Kidney epithelial cell (primary cell): Measurements from ENCODE around the gene INTS6. TPM values are rescaled to one million over a fixed set of nuclear protein-coding genes. Genes with fewer than 3 reads are reported as not detected.

Experiments
- DNase-seq: peaks from one replicate; pipeline ENCODE4 v3.0.0-alpha.2; 2010; ENCODE audit warnings: low read depth
- H3K27me3 ChIP-seq: 2 replicates; pipeline ENCODE4 v1.6.0; 2011; ENCODE audit warnings: low read length; ENCODE audit not compliant: control insufficient read depth, insufficient read depth
- H3K36me3 ChIP-seq: 2 replicates; pipeline ENCODE4 v1.5.1; 2011; ENCODE audit warnings: low read length; ENCODE audit not compliant: control insufficient read depth, insufficient read depth
- H3K4me3 ChIP-seq: 2 replicates; pipeline ENCODE4 v1.5.1; 2011; ENCODE audit warnings: low read depth, mild to moderate bottlenecking, control low read depth, low read length
- total RNA-seq: library from RNA; depleted of rRNA; stranded (reverse); fragments of >200 nt; gene quantifications from 2 replicates; pipeline ENCODE4 v1.2.3, GENCODE V29; 2015
- TF ChIP-seq, protein P1 (sequence below): IDR thresholded peaks from 2 replicates; pipeline ENCODE4 v1.5.1; 2011; ENCODE audit warnings: mild to moderate bottlenecking, moderate library complexity, low read length, control low read depth, inconsistent platforms; ENCODE audit not compliant: insufficient read depth, poor library complexity, severe bottlenecking

The INTS6 gene
- total RNA-seq, 1 donor from 2014 or later, result 23.2 TPM

DNA sequence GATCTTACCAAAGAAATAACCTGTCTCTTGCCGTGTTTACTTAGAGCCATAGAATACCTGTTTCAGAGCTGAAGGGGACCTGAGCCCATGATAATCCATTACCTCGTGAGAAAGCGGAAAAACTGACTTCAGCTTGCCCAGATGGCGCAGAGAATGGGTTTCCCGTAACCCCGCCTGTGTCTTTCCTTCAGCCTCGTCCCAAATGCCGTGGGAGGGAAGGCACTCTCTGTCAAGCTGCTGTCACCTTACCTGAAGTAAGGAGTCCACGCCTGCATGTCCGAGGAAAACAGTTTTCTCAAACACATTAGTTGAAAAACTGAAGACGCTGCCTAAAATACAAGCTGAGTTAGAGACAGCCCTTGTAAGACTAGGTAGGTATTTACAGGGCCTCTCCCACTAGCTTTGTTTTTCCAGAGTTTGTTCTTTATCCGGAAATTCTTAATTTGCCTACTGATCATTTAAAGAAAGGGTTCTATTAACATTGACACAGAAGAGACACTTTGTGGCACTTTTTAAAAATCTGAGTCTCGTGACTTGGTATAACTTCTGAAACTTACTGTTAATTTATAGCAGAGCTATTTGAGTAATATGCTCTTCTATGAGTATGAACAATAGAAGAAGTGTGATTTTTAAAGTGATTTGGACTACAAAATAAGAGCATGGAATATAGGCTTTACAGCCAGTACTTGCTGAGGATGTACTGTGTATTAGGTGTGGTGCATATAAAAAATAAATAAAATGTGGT lies 1.3 kb upstream of the INTS6 start:
- H3K4me3 ChIP-seq, result peak overlapping the region; percentile 70
- H3K27me3 ChIP-seq, result no peaks in the 10 kb centered on the region
- peaks cover 2% of the 10 kb centered on the region for H3K36me3 ChIP-seq
- DNase-seq, result no peak
- TF ChIP-seq, protein P1, sequence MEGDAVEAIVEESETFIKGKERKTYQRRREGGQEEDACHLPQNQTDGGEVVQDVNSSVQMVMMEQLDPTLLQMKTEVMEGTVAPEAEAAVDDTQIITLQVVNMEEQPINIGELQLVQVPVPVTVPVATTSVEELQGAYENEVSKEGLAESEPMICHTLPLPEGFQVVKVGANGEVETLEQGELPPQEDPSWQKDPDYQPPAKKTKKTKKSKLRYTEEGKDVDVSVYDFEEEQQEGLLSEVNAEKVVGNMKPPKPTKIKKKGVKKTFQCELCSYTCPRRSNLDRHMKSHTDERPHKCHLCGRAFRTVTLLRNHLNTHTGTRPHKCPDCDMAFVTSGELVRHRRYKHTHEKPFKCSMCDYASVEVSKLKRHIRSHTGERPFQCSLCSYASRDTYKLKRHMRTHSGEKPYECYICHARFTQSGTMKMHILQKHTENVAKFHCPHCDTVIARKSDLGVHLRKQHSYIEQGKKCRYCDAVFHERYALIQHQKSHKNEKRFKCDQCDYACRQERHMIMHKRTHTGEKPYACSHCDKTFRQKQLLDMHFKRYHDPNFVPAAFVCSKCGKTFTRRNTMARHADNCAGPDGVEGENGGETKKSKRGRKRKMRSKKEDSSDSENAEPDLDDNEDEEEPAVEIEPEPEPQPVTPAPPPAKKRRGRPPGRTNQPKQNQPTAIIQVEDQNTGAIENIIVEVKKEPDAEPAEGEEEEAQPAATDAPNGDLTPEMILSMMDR, result no peak

DNA sequence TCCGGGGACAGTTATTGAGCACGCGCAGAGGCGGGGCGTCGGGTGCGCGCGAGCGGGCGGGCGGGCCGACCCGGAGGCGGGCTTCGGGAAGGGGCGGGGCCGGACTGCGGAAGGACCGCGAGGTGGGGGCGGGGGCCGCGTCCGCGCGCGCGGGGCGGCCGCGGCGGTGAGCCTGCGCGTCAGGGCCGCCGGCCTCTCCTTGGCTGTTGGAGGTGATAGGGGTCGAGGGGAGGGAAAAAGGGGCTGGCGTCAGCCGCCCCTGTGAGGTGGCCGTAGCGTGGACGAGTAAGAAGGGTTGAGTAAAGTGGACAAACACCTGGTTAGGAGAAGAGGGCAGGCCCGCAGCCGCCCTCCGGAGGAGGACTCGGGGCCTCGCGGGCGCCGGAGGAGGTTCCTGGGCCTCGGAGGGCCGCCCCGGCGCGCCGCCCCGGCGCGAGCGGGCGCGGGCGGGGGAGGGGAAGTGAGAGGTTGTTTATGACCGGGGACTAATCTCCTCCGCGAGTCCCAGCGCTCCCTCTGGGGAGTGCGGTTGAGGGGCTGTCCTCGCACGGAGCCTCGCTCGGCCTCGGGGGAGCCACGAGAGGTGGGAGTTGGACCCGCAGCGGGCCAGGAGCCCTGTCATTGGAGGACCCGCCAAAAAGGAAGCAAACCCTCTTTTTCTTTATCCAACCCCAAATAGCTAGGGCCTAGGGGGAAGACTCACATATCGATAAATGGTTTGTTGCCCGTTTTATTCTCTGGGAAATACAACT lies 547 bp upstream of the INTS6 start:
- H3K4me3 ChIP-seq, result peak overlapping the region; percentile 70
- TF ChIP-seq, protein P1, result no peak
- H3K27me3 ChIP-seq, result no peaks in the 10 kb centered on the region
- H3K36me3 ChIP-seq, result peaks cover 2% of the 10 kb centered on the region
- no peak for DNase-seq

DNA sequence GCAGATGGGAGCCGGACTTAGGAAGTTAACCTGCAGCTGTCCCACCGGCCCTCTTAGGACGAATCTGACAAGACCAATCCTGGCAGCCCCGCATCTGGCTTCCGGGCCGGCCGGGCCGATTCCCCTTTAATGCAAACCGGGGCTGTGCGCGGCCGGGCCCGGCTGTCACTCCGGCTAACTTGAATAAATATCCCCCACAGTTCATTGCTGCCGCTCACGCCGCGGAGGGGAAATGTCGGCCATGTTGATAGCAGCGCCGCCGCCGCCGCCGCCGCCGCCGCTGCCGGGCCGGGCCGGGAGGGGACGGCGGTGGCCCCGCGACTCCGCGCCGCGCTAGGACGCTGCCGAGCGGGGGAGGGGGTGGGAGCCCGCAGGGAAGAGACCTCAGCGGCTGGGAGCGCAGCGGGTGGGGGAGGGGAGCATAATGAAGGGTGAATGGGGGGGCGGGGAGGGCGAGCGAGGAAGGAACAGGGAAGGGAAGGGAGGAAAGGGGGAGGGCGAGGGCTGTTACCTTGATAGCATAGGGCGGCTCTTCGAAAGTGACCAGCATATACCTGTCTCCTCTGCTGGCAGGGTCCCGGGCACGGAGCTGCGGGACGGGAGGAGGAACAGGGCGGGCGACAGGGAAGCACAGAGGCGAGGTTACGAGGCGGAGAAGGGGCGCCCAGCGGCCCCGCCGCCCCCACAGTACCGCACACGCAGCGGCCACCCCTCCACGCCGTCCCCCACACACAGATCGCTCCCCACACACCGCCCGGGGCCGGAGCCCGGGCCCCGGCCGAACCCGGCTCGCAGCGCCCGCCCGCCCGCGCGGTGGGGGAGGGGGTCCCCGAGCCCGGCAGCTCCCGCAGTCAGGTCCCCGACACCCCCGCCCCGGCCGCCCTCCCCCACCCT lies 1.1 kb downstream of the INTS6 start:
- H3K27me3 ChIP-seq, result no peaks in the 10 kb centered on the region
- no peak for DNase-seq
- TF ChIP-seq, protein P1, result no peak
- peaks cover 2% of the 10 kb centered on the region for H3K36me3 ChIP-seq
- H3K4me3 ChIP-seq, result peak overlapping the region; percentile 96

DNA sequence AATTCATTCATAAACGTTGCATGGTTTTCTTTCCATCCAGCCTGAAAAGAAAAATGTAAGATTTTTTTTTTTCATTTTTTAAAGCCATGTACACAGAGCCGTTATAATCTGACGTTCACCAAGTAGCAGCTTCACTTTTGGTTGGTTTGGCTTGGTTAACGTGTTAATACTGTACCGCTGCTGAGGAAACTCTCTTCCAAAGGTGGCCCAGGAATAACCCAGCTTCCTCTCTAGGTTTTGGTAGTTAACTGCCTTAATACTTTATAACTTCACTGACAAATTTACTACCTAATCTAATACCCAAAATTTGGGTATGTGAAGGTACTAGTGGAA lies 1.7 kb downstream of the INTS6 start:
- Histone ChIP-seq H3K36me3 (peaks cover 2% of the 10 kb centered on the region), H3K27me3 (no peaks in the 10 kb centered on the region), H3K4me3 (peak overlapping the region; percentile 96)
- TF ChIP-seq, protein P1, result no peak
- no peak for DNase-seq

DNA sequence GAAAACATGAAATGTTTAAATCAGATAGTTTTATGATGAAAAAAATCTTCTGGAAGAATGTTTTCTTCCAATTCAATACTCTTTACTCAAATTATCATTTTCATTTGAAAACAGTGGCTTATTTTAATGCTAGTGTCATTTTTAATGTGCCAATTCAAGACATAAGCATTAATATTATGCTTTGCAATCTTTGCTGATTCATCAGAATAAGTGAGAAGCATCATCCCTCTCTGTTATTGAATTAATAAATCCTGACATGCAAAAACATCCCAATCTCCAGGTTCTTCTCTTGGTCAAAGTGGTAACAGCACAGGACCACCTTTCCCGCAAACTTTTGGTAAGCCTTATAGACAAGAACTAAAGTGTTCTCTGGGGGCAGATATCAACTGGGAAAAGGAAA lies 3.8 kb downstream of the INTS6 start:
- no peak for DNase-seq
- TF ChIP-seq, protein P1, result no peak
- H3K36me3 ChIP-seq, result no peaks in the 10 kb centered on the region
- no peaks in the 10 kb centered on the region for H3K27me3 ChIP-seq
- no peak overlapping the region for H3K4me3 ChIP-seq
